Astrocyte of the cerebellum (primary cell): ENCODE results near the gene UBE2L3.
"Not testable (repeated sequence)": the region's sequence is repeated elsewhere in the genome, so short reads cannot be mapped to it uniquely, and the experiment has no call there.

ENCODE experiments used
- DNase-seq: peaks from one replicate; pipeline ENCODE4 v3.0.0-alpha.2; 2011; ENCODE audit warnings: low read depth
- H3K4me3 ChIP-seq: 2 replicates; pipeline ENCODE4 v1.5.1; 2011; ENCODE audit warnings: mild to moderate bottlenecking, low read depth, low read length, moderate library complexity
- in situ Hi-C: cut with HindIII; loops from 2 replicates; pipeline ENCODE4 v1.10.0; 2017; ENCODE audit warnings: low sequenced_read_pairs
- TF ChIP-seq, protein P1 (sequence below): IDR thresholded peaks from 2 replicates; pipeline ENCODE4 v1.5.1; 2012; ENCODE audit warnings: low read length, low read depth, moderate library complexity, mild to moderate bottlenecking; ENCODE audit errors: missing control alignments

UBE2L3 gene

DNA sequence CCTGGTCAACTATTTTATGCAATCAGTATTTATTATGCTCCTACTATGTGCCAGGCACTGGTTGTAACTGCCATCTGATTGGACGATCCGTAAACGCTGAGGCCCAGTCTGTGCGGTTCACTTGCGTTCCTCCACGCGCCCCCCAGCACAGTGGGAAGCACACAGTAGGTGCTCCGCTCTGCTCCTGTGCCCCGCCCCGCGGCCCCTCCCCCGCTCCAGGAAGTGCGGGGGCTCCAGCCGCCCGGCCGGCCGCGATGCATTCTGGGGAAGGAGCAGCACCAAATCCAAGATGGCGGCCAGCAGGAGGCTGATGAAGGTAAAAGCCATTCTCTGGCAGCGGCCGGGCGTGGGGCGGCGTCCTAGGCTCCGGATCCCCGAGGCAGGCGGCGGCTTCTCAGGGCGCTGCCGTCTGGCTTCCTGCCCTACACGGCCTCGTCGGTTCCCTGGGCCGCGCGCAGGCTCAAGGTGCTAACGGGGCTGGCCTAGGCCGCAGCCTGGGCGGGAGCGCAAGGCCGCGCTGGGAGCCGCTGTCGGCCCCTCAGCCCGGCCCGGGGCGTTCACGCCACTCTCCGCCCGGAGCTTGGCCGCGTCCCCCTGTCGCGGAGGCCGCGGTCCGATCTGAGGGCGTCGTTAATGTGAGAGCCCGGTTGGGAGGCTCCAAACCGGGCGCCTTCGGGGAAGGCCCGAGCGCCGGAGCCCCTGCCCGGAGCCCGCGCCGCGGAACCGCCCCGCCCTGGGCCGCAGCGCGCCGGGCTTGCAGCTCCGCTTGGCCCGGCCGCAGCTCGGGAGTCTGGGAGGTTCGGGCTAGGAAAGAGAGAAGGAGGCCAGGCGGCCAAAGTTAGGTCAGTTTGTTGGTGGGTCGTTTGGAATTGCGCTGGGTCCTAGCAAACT is at the start of gene UBE2L3:
TSS of gene UBE2L3 (plus strand) at position 259 of the 891 bp plus-strand sequence. CDS start at position 290, 31 bp downstream.
- peak within 1 kb of the TSS; percentile 88 for H3K4me3 ChIP-seq
- TF ChIP-seq, protein P1, sequence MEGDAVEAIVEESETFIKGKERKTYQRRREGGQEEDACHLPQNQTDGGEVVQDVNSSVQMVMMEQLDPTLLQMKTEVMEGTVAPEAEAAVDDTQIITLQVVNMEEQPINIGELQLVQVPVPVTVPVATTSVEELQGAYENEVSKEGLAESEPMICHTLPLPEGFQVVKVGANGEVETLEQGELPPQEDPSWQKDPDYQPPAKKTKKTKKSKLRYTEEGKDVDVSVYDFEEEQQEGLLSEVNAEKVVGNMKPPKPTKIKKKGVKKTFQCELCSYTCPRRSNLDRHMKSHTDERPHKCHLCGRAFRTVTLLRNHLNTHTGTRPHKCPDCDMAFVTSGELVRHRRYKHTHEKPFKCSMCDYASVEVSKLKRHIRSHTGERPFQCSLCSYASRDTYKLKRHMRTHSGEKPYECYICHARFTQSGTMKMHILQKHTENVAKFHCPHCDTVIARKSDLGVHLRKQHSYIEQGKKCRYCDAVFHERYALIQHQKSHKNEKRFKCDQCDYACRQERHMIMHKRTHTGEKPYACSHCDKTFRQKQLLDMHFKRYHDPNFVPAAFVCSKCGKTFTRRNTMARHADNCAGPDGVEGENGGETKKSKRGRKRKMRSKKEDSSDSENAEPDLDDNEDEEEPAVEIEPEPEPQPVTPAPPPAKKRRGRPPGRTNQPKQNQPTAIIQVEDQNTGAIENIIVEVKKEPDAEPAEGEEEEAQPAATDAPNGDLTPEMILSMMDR: no peak
- in situ Hi-C loops: no loop called here
- DNase-seq: peak; percentile 34

DNA sequence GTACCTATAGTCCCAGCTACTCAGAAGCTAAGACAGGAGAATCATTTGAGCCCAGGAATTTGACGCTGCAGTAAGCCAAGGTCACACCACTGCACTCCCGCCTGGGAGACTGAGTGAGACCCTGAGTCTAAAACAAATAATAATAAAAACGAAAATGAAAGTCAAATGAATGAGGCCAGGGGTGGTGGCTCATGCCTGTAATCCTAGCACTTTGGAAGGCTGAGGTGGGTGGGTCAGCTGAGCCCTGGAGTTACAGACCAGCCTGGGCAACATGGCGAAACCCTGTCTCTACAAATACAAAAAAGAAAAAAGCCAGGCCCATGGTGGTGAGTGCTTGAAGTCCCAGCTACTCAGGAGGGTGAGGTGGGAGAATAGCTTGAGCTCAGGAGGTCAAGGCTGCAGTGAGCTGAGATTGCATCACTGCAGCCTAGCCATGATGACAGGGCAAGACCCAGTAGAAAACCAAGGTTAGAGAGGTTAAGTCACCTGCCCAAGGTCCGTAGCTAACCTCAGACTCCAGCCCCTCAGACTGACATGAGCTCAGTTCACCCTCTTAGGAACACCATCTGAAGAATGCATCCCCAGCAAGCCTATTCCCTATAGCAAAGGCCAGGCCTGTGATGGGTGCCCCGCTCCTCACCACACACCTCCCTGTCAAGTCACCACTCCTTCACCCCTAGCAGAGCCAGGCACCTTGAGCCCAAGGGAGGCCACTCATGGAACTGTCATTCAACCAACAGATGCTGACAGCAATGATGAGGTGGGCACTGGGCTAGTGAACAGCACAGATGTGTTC is 40.6 kb upstream of the UBE2L3 start:
- DNase-seq, in situ Hi-C loops, H3K4me3 ChIP-seq: not testable (repeated sequence)

- DNase-seq, H3K4me3 ChIP-seq, in situ Hi-C loops: not testable (repeated sequence)
These were observed 36.0 kb upstream of the UBE2L3 start for GRCh38 chr22:21531525-21531924.

DNA sequence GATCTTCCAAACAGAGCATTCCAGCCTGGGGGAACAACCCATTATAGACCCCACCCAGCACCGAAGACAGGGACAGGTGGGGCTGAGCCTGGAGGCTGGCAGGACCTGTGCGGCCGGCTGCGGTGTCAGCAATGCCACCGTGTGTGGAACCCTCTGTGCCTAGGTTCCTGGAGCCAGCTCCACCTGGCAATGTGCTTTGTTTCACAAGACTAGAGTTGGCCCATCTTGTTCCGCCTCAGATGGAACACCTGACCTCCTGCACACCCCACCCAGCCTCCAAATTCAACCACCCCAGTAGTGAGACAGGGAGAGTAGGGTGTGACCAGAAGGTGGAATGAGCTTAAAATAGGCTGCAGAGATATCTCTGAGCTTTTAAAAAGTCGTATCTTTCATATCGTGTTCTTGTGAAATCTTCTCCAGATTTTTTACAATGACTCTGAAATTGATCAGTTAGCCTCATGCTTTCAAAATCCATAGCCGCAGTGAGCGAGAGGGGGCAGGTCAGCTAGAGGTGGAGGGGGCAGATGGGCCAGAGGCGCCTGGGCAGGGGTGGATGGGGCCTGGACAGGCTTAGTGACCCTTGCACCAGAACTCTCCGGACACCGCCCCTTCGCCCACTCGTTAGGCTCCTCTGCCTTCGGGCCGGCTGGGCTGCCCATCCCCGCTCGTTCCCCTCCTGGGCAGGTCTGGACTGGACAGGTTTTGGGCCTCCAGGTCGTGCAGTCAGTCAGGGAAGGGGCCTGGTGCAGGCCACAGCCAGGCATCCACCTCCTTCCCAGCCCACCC is 34.5 kb upstream of the UBE2L3 start:
- DNase-seq, in situ Hi-C loops, H3K4me3 ChIP-seq: not testable (repeated sequence)

- in situ Hi-C loops, H3K4me3 ChIP-seq, DNase-seq: not testable (repeated sequence)
These were observed 27.7 kb upstream of the UBE2L3 start for GRCh38 chr22:21539862-21540261.

DNA sequence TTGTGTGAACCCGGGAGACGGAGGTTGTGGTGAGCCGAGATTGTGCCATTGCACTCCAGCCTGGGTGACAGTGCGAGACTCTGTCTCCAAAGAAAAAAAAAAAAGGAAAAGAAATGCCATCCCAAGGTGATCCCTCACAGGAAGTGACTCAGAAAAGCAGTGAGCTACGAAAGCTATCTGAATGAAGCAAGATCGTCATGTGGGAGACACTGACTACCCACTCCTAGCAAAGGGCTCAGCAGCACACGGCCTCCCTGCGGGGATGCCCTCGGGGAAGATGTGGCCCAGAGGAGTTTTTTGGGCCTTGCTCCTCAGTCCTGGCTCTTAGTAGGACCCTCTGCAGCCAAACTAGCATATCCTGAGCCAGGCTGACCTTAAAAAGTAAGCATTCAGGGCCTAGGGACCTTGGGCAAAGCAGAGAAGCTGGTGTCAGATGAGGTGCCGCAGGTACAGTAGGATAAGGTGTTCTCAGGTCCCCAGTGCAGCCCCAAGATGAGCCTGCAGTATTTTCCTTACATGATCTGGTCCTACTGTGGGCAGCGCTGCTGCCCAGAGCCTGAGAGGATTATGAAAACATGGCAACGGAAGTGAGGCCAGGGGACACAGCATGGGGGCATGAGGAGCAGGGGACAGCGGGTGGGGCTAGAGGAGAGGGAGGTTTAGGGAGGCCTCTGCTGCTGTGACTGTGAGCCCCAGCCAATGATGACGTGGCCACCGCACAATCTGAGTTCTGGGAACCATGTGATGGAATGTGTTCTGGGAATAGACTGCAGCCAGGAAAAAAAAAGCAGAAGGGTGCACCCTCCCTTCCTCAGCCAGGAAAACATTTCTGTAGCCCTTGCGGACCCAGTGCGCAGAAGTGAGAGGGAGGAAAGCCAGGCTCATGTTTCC is 22.8 kb upstream of the UBE2L3 start:
- in situ Hi-C loops, DNase-seq, H3K4me3 ChIP-seq: not testable (repeated sequence)

DNA sequence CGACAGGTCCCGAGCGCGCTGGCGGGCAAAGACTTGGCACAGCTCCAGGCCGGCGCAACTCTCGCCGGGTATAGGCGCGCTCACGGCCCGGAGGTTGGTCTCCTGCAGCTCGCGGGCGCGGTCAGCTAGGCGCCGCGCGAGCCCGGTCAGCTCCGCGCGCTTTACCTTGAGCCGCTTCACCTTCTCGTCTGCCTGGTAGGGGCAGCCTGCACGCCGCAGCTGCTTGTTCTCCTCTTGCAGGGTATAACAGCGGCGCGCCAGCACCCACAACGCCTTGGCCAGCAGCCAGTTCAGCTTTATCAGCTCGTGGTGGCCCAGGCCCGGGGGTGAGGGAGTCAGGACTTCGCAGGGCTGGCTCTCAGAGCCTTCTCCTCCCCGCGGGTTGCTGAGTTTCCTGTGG is 18.0 kb upstream of the UBE2L3 start:
- DNase-seq, in situ Hi-C loops, H3K4me3 ChIP-seq: not testable (repeated sequence)

- DNase-seq, in situ Hi-C loops, H3K4me3 ChIP-seq: not testable (repeated sequence)
These were observed 17.4 kb upstream of the UBE2L3 start for GRCh38 chr22:21550008-21550677.

GRCh38 chr22:21550678-21551047 is 16.9 kb upstream of the UBE2L3 start:
- in situ Hi-C loops, H3K4me3 ChIP-seq: not testable (repeated sequence)

DNA sequence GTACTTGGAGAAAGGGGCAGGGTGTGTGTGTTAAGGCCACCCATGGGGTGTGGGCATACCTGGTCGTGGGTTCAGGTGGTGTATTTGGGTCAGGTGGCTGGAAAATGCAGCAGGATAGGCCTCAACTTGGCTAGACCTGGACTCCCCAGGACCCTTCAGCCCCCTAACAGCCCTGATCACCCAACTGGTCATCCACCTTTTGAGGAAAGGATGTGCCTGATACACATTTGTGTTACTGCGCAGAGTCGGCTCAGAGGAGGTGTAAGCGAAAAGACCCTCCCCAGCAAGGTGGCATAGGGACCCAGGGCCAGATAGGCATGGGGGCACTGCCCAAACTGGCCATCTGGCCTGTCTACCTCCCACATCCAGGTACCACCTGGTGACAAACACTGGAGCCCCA is 16.2 kb upstream of the UBE2L3 start, which contains the start of gene RIMBP3C:
TSS of gene RIMBP3C (minus strand) at position 101 of the 400 bp plus-strand sequence. CDS start 485 bp downstream, outside the sequence.
- in situ Hi-C loops, DNase-seq, H3K4me3 ChIP-seq: not testable (repeated sequence)

More at GRCh38 chr22:21550678-21551047, 16.9 kb upstream of the UBE2L3 start:
- not testable (repeated sequence) for DNase-seq

DNA sequence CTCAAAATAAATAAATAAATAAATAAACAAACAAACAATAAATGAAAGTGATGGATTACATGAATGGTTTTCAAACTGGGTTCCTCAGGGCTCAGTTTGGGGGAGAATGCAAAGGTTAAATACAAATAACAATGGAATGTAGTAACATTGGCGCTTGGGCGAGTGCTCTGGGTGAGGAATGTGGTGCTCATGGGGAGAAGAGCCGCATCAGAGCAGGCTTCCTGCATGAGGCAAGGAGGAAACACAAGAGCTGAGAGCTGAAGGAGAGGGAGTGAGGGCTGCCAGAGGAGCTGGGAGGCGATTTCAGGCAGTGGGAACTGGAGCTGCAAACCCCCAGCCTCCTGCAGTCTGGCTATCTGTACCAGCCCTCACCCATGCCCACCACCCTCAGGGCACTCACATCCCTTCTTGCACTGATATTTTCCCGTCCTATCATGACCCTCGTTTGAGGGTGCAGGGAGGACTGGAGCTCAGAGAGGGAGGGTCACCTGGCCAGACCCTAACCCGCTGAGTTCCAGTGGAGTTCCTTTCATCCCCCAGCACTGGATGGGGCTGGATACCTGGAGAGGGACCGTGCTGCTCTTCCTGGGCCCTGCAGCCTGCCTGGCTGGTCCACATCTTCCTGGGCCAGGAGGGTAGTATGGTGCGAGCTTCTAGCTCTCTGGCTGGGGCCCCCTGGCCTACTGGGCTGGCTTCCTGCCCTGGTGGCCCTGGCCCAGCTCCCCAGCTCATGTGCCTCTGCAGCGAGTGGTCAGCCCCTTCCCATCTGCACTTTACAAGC is 8.0 kb upstream of the UBE2L3 start:
- DNase-seq, in situ Hi-C loops, H3K4me3 ChIP-seq: not testable (repeated sequence)

GRCh38 chr22:21560657-21561056 is 6.9 kb upstream of the UBE2L3 start:
- in situ Hi-C loops, H3K4me3 ChIP-seq, DNase-seq: not testable (repeated sequence)
